SK-N-SH (cell line): Measurements from ENCODE around the gene CPLX1. TPM values are rescaled to one million over a fixed set of nuclear protein-coding genes. Genes with fewer than 3 reads are reported as not detected.

Experiments used
- CTCF ChIA-PET: fragments of 300-600, 350-600 bp; formaldehyde crosslinking; extraction: SDS; loops from one replicate; lab custom pipeline; 2021; lab: Yijun Ruan, JAX
- POLR2A ChIA-PET: fragments of 350-600 bp; sonication (Branson Sonifier 250); formaldehyde crosslinking; extraction: SDS; loops from one replicate; lab custom pipeline; 2020; ENCODE audit warnings: antibody characterized with exemption, inconsistent platforms; lab: Yijun Ruan, JAX
- DNase-seq: peaks from one replicate; pipeline ENCODE4 v3.0.0; 2012
- H2AFZ ChIP-seq: fragments of 200-600 bp; sonication (generic); 2 replicates; pipeline ENCODE4 v1.8.1; 2016; ENCODE audit warnings: antibody characterized with exemption, mild to moderate bottlenecking, low read depth
- H3F3A ChIP-seq: fragments of 200-600 bp; sonication (generic); replicated peaks from 2 replicates; pipeline ENCODE3; 2016; ENCODE audit warnings: antibody characterized with exemption, mild to moderate bottlenecking; ENCODE audit not compliant: insufficient read depth
- H3K27ac ChIP-seq, 2 experiments: fragments of 200-500 bp in 1 of 2; fragments of 200-600 bp in 1 of 2; sonication (Bioruptor generic) in 1 of 2; sonication (generic), shearing (Covaris generic) in 1 of 2; 2 replicates each; pipeline versions ENCODE4 v1.5.1 to v1.6.1; 2014 to 2016; ENCODE audit warnings: low read depth in 2 of 2, inconsistent platforms in 1 of 2, low read length in 1 of 2, mild to moderate bottlenecking in 1 of 2, mixed read lengths in 1 of 2
- H3K27me3 ChIP-seq: fragments of 200-600 bp; sonication (generic), shearing (Covaris generic); 2 replicates; pipeline ENCODE4 v1.6.1; 2016; ENCODE audit warnings: mixed run types; ENCODE audit not compliant: insufficient read depth
- H3K36me3 ChIP-seq, 2 experiments: fragments of 200-500 bp in 1 of 2; fragments of 200-600 bp in 1 of 2; sonication (Bioruptor generic) in 1 of 2; sonication (generic) in 1 of 2; replicated peaks in 1 of 2; 2 replicates each; pipeline versions ENCODE3 to v1.5.1; 2014 to 2016; ENCODE audit warnings: low read length in 1 of 2, mild to moderate bottlenecking in 1 of 2; ENCODE audit not compliant: insufficient read depth in 2 of 2, control insufficient read depth in 1 of 2
- H3K4me1 ChIP-seq, 2 experiments: fragments of 200-500 bp in 1 of 2; fragments of 200-600 bp in 1 of 2; sonication (Bioruptor generic) in 1 of 2; sonication (generic), shearing (Covaris generic) in 1 of 2; 2 replicates each; pipeline versions ENCODE4 v1.5.1 to v1.6.1; 2014 to 2016; ENCODE audit warnings: low read depth in 1 of 2, low read length in 1 of 2, mixed run types in 1 of 2; ENCODE audit not compliant: insufficient read depth in 2 of 2, control insufficient read depth in 1 of 2
- H3K4me2 ChIP-seq: fragments of 200-600 bp; sonication (generic), shearing (Covaris generic); 2 replicates; pipeline ENCODE4 v1.6.1; 2017; ENCODE audit warnings: mixed run types
- H3K4me3 ChIP-seq, 2 experiments: fragments of 200-500 bp in 1 of 2; fragments of 200-600 bp in 1 of 2; sonication (Bioruptor generic) in 1 of 2; sonication (generic), shearing (Covaris generic) in 1 of 2; 2 replicates each; pipeline versions ENCODE4 v1.5.1 to v1.8.1; 2014 to 2016; ENCODE audit warnings: low read depth in 2 of 2, inconsistent platforms in 1 of 2, low read length in 1 of 2, mild to moderate bottlenecking in 1 of 2, mixed read lengths in 1 of 2, moderate library complexity in 1 of 2
- H3K79me2 ChIP-seq: fragments of 200-600 bp; sonication (generic); 2 replicates; pipeline ENCODE4 v1.8.1; 2017; ENCODE audit warnings: mild to moderate bottlenecking; ENCODE audit not compliant: insufficient read depth
- H3K9ac ChIP-seq: fragments of 200-600 bp; sonication (generic); 2 replicates; pipeline ENCODE4 v1.6.1; 2017; ENCODE audit warnings: mixed run types
- H3K9me2 ChIP-seq: fragments of 200-600 bp; sonication (generic); 2 replicates; pipeline ENCODE4 v1.6.1; 2017; ENCODE audit warnings: mixed run types
- H3K9me3 ChIP-seq: fragments of 200-600 bp; sonication (generic); 2 replicates; pipeline ENCODE4 v1.6.1; 2017; ENCODE audit warnings: mixed run types, mild to moderate bottlenecking, moderate library complexity
- H4K20me1 ChIP-seq: fragments of 200-600 bp; sonication (generic); 2 replicates; pipeline ENCODE4 v1.6.1; 2017; ENCODE audit warnings: mild to moderate bottlenecking, mixed run types; ENCODE audit not compliant: insufficient read depth
- FOXJ3 ChIP-seq: sonication (generic); formaldehyde crosslinking; IDR thresholded peaks from 2 replicates; pipeline ENCODE4 v1.5.1; 2020; ENCODE audit warnings: mild to moderate bottlenecking, missing genetic modification reagents
- FOXM1 ChIP-seq: IDR thresholded peaks from 2 replicates; pipeline ENCODE4 v1.4.0; 2012; ENCODE audit warnings: low read depth, mild to moderate bottlenecking
- GABPA ChIP-seq: IDR thresholded peaks from 2 replicates; pipeline ENCODE4 v1.4.0; 2012; ENCODE audit warnings: low read depth, mild to moderate bottlenecking
- GATA2 ChIP-seq: sonication (generic); formaldehyde crosslinking; IDR thresholded peaks from 2 replicates; pipeline ENCODE4 v1.5.0; 2020; ENCODE audit warnings: mild to moderate bottlenecking, missing genetic modification reagents
- MEF2A ChIP-seq: IDR thresholded peaks from 2 replicates; pipeline ENCODE4 v1.4.0; 2012; ENCODE audit warnings: low read depth, borderline replicate concordance
- MXI1 ChIP-seq: IDR thresholded peaks from 2 replicates; pipeline ENCODE4 v1.6.1; 2012; ENCODE audit warnings: mild to moderate bottlenecking, low read depth, low read length, improper control_type of control experiment
- NFIC ChIP-seq: IDR thresholded peaks from 2 replicates; pipeline ENCODE4 v1.4.0; 2012; ENCODE audit warnings: borderline replicate concordance
- PBX3 ChIP-seq: IDR thresholded peaks from 2 replicates; pipeline ENCODE4; 2012
- REST ChIP-seq: IDR thresholded peaks from 2 replicates; pipeline ENCODE4 v1.6.1; 2012; ENCODE audit warnings: mild to moderate bottlenecking, low read depth, low read length, moderate library complexity
- RFX5 ChIP-seq: IDR thresholded peaks from 2 replicates; pipeline ENCODE4 v1.6.1; 2012; ENCODE audit warnings: mild to moderate bottlenecking, improper control_type of control experiment, low read length
- RXRA ChIP-seq: IDR thresholded peaks from 2 replicates; pipeline ENCODE4 v1.4.0; 2012; ENCODE audit warnings: low read depth, mild to moderate bottlenecking, borderline replicate concordance
- SIN3A ChIP-seq: IDR thresholded peaks from 2 replicates; pipeline ENCODE4 v1.6.1; 2012; ENCODE audit warnings: low read depth, mild to moderate bottlenecking, low read length, moderate library complexity, borderline replicate concordance
- SMC3 ChIP-seq: IDR thresholded peaks from 2 replicates; pipeline ENCODE4 v1.6.1; 2012; ENCODE audit warnings: low read depth, low read length, improper control_type of control experiment
- TCF12 ChIP-seq: IDR thresholded peaks from 2 replicates; pipeline ENCODE4 v1.4.0; 2012
- ZBTB33 ChIP-seq: IDR thresholded peaks from 2 replicates; pipeline ENCODE4 v1.4.0; 2012; ENCODE audit warnings: low read depth, borderline replicate concordance
- WGBS: methylation state at CpG from one replicate; pipeline ENCODE4 v1.1.6; 2017; ENCODE audit warnings: low lambda C conversion rate; 5-methylcytosine and 5-hydroxymethylcytosine counted together
- polyA plus RNA-seq, 3 experiments: library from polyadenylated mRNA; depleted of rRNA; stranded (reverse); fragments of >200 nt; gene quantifications; 2 replicates each; pipeline ENCODE4 v1.2.3, GENCODE V29; 2012

CPLX1 gene
- polyA plus RNA-seq, 1 of the 3 experiments (the other 2 are of a cell fraction), result 0.56 TPM

GRCh38 chr4:747546-748170 is 78.3 kb downstream of the CPLX1 start:
- peaks cover 29% of the 10 kb centered on the region; the same call in 1 of the 2 replicates for H3K79me2 ChIP-seq
- no peak overlapping the region for H3K9ac ChIP-seq
- no peak overlapping the region for H3K4me2 ChIP-seq
- peaks cover 5% of the 10 kb centered on the region for H3F3A ChIP-seq
- H3K9me2 ChIP-seq, result no peaks in the 10 kb centered on the region
- H3K9me3 ChIP-seq, result no peaks in the 10 kb centered on the region
- DNase-seq, result no peak
- CTCF ChIA-PET, result no interaction called here
- H4K20me1 ChIP-seq, result peaks cover 31% of the 10 kb centered on the region
- H3K36me3 ChIP-seq, result peaks cover 14 to 34% of the 10 kb centered on the region in 2 experiments
- no peak overlapping the region for H3K4me3 ChIP-seq
- POLR2A ChIA-PET, result no interaction called here
- no peak overlapping the region for H2AFZ ChIP-seq
- H3K27ac ChIP-seq, result no peak overlapping the region
- 93% methylated on average over 14 of the region's 34 CpGs for WGBS
- no peaks in the 10 kb centered on the region for H3K27me3 ChIP-seq
- no peak for TF ChIP-seq RFX5
- TF ChIP-seq TCF12, result no peak
- TF ChIP-seq GATA2 (CRISPR knock-in tag), result no peak
- no peak for TF ChIP-seq GABPA
- no peak for TF ChIP-seq MEF2A
- no peak for TF ChIP-seq ZBTB33
- TF ChIP-seq FOXJ3 (CRISPR knock-in tag), result no peak
- no peak for TF ChIP-seq NFIC
- no peak for TF ChIP-seq PBX3
- TF ChIP-seq FOXM1, result no peak
- TF ChIP-seq SIN3A, result no peak
- no peak for TF ChIP-seq SMC3
- peaks cover 6 to 8% of the 10 kb centered on the region in 2 experiments; a peak in 2 of 4 replicates for H3K4me1 ChIP-seq

- Histone ChIP-seq H3K27ac (no peak overlapping the region), H3F3A (peaks cover 10% of the 10 kb centered on the region), H3K27me3 (no peaks in the 10 kb centered on the region), H4K20me1 (peaks cover 18% of the 10 kb centered on the region), H3K4me2 (no peak overlapping the region), H3K36me3 (peaks cover 17 to 41% of the 10 kb centered on the region in 2 experiments), H3K4me3 (no peak overlapping the region), H3K9me3 (no peaks in the 10 kb centered on the region), H3K9ac (no peak overlapping the region), H3K79me2 (peaks cover 16% of the 10 kb centered on the region; the same call in 1 of the 2 replicates), H3K9me2 (no peaks in the 10 kb centered on the region), H3K4me1 (no peaks in the 10 kb centered on the region; a peak in 1 of 4 replicates), H2AFZ (no peak overlapping the region)
- DNase-seq, result no peak
- CTCF ChIA-PET, result no interaction called here
- POLR2A ChIA-PET, result no interaction called here
- no peak for TF ChIP-seq MXI1
- TF ChIP-seq RXRA, result no peak
- no peak for TF ChIP-seq REST
- 95% methylated on average over 38 of the region's 44 CpGs for WGBS
These were observed 81.6 kb downstream of the CPLX1 start for GRCh38 chr4:744212-744841.
